Skeletal muscle satellite cell (primary cell): ENCODE results near the gene TIFAB.

Experiments used
- H3K27me3 ChIP-seq: 2 replicates; pipeline ENCODE4 v1.7.0; 2013; ENCODE audit warnings: low read length; ENCODE audit not compliant: control insufficient read depth, insufficient read depth
- H3K36me3 ChIP-seq: 2 replicates; pipeline ENCODE4 v1.7.0; 2013; ENCODE audit warnings: mild to moderate bottlenecking, control low read depth, low read length; ENCODE audit not compliant: insufficient read depth
- H3K4me1 ChIP-seq: 2 replicates; pipeline ENCODE4 v1.7.0; 2013; ENCODE audit warnings: low read length; ENCODE audit not compliant: control insufficient read depth, insufficient read depth
- H3K4me2 ChIP-seq: 2 replicates; pipeline ENCODE4 v1.7.0; 2013; ENCODE audit warnings: mild to moderate bottlenecking, low read length
- H3K4me3 ChIP-seq: 2 replicates; pipeline ENCODE4 v1.7.0; 2013; ENCODE audit warnings: low read length
- H3K9ac ChIP-seq: 2 replicates; pipeline ENCODE4 v1.7.0; 2013; ENCODE audit warnings: mild to moderate bottlenecking, low read depth, low read length, moderate library complexity
- H3K9me3 ChIP-seq: replicated peaks from 2 replicates; pipeline ENCODE4 v1.7.0; 2013; ENCODE audit warnings: mild to moderate bottlenecking, control low read depth, low read length

TIFAB gene

DNA sequence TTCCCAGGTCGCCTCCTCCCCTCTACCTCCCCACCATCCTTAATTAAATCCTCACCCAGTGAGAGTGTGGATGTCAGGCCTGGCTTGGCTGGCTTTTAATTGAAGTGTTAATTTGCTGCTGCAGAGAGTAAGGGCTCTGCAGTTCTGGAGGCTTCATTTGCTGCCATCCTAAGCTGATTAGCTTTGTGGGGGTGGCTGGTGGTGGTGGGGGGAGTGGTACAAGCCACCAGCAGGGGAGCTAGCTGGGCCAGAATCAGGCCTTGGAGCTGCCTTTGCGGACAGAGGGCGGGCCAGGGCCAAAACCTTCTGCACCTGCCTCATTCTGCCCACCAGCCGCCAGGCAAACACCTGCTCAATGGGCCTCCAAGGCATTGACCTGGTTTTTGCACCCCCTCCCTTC lies 26.8 kb upstream of the TIFAB start:
- H3K27me3 ChIP-seq = peaks cover 59% of the 10 kb centered on the region
- no peak overlapping the region for H3K4me2 ChIP-seq
- no peaks in the 10 kb centered on the region for H3K36me3 ChIP-seq
- H3K4me1 ChIP-seq = no peaks in the 10 kb centered on the region
- H3K4me3 ChIP-seq = no peak overlapping the region
- no peak overlapping the region for H3K9ac ChIP-seq
- H3K9me3 ChIP-seq = no peaks in the 10 kb centered on the region

DNA sequence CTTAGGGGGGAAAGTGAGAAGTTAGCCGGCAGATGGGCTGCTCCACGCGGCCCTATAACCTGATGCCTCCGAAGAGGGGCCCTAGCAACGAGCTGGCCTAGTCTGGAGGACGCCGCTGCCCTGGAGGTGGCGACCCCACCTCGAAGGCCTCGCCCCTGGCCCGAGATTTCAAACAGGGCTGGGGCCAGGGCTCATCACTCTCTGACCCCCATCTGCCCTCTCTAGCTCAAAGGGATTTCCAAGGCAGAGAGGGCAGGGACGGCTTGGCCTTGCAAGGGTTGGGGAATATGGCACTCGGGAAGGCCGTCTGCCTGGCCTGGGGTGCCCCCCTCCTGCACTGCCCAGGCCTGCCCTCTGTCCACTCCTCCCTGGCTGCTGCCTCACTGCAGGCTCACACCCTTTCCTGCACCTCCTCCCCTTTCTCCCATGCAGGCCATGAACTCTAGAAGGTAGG lies 25.5 kb upstream of the TIFAB start:
- Histone ChIP-seq H3K9me3 (no peaks in the 10 kb centered on the region), H3K27me3 (peaks cover 65% of the 10 kb centered on the region), H3K9ac (no peak overlapping the region), H3K4me2 (no peak overlapping the region), H3K4me1 (no peaks in the 10 kb centered on the region), H3K4me3 (no peak overlapping the region), H3K36me3 (no peaks in the 10 kb centered on the region)

DNA sequence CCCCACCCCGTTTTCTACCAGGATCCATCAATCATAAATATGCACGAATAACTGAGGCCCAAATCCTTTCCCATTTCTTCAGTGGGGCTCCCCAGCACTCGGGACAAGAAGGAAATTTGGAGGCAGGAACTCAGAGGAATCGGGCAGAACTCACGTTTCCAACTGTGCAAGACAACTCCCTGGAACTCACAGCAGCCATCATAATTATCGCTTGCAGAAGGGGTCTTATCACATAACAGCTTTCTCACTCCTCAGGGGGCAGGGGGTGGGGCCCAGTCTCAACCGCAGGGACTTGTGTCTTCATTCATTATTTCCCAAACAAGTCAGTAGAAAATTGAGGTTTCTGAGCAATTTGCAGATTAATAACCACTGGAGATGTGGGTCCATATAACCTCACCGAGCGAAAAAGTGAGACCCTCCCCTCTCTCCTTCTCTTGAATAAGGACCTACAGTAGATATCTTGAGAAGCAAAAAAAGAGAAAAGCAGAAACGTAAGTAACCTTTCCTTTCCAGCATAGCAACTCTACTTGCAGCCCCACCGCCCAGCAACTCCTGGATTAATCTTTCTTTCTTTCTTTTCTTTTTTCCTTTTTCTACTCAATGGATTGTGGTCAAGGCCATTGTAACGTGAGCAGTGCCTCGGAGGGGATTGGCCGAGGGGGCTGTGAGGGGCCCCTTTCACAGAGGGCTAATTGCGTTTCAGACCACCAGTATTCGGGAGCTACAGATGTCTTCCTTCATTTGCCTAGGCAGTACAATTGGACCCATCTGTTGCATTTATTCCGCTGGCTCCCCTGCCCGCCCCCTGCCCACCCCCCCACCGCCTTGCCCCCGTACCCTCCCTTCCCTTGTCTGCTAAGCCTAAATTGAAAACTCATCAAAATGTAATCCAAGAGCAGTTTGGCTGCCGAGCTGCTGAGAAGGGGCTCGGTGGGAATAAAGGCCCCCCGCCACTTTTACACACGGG lies 24.7 kb upstream of the TIFAB start:
- Histone ChIP-seq H3K27me3 (peaks cover 71% of the 10 kb centered on the region), H3K4me1 (no peaks in the 10 kb centered on the region), H3K4me3 (no peak overlapping the region), H3K9me3 (no peaks in the 10 kb centered on the region), H3K9ac (no peak overlapping the region), H3K4me2 (no peak overlapping the region), H3K36me3 (no peaks in the 10 kb centered on the region)

DNA sequence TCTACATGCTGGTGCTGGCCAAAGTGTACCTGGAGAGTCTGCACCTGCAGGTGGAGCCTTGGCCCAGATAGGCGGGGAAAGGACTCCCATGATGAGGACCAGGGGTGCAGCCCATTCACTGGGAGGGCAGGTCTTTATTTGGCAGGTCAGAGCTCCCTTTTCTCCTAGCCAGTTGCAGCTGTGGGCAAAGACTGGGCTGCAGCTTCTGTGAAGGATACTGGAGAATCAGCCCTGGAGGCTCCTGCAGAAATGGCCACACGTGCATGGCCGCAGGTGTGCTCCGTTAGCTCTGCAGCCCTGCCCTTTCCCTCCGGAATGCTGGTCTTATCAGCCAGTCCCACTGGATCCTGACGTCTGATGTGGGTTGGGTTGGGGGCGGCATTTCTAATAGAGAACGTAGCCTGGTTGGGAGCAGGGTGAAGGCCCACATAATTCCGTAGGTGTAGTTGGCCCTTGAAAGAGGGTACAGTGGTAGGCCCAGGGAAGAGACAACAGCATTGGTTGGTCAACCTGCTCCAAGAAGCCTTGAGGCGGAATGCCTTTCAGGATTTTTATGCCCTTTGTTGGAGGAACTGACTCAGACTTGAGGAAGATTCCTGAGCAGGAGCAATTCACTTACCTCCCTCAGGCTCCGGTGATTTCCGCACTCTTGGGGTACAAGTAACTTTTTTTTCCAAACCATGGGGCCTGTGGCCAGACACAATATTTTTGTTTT lies 22.0 kb upstream of the TIFAB start:
- Histone ChIP-seq H3K4me3 (no peak overlapping the region), H3K9me3 (no peaks in the 10 kb centered on the region), H3K36me3 (no peaks in the 10 kb centered on the region), H3K4me2 (no peak overlapping the region), H3K4me1 (no peaks in the 10 kb centered on the region), H3K9ac (no peak overlapping the region), H3K27me3 (peaks cover 80% of the 10 kb centered on the region)

DNA sequence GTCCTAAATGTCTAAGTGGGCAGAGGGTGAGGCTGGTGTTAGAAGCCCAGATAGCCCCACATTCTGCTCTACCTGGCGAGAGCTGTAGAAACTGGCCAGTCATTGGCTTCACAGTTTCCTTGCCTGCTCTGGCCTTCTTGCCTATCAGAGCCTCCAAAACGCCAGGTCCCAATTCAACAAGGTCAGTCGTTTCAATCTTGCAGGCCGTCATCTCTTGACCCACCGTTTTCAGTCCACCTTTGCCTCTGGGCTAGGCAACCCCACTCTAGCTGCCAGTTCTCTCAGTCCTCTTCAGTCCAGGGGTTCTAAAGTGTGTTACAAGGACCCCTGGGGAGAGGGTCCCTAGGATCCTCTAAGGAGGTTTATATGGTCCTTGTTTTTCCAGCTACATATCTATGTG lies 20.0 kb upstream of the TIFAB start:
- H3K4me2 ChIP-seq = no peak overlapping the region
- H3K9ac ChIP-seq = no peak overlapping the region
- no peak overlapping the region for H3K4me3 ChIP-seq
- peaks cover 81% of the 10 kb centered on the region for H3K27me3 ChIP-seq
- no peaks in the 10 kb centered on the region for H3K36me3 ChIP-seq
- H3K9me3 ChIP-seq = no peaks in the 10 kb centered on the region
- H3K4me1 ChIP-seq = no peaks in the 10 kb centered on the region

DNA sequence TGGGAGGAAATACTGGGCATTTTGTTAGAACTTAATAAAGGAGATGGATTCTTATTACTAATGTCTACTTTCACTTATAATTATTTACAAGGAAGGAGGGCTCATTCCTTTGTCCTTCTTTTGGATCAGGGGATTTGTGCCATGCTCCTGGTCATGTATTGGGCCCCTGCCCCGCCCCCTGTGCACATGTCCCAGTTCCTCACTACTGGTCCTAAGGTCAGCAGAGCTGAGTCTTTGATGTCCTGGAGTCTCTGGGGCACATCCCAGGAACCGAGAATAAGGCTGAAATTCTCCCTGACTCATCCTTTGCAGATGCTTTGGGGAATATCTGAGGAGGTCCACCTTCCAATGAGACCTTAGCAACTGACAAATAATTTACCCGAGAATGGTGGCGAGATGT lies 19.6 kb upstream of the TIFAB start:
- H3K9ac ChIP-seq = no peak overlapping the region
- no peaks in the 10 kb centered on the region for H3K9me3 ChIP-seq
- H3K4me3 ChIP-seq = no peak overlapping the region
- peaks cover 82% of the 10 kb centered on the region for H3K27me3 ChIP-seq
- no peaks in the 10 kb centered on the region for H3K36me3 ChIP-seq
- H3K4me1 ChIP-seq = no peaks in the 10 kb centered on the region
- no peak overlapping the region for H3K4me2 ChIP-seq

DNA sequence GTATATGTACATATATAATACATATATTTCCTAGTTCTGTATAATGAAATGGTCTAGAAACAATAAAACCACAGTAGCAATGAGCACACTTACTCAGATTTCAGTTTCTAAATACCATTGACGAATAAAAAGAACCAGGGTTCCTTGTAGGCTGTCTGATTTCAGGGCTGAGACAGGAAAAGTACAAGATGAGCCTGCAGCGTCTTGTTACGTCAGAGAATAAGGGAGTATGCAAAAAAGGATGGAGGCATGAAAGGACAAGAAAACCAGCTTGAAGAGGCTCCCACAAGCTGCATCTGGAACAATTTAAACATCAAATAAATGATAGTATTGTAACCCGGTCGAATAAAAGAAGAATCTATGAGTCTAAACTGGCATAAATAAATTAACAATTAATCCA lies 17.8 kb upstream of the TIFAB start:
- Histone ChIP-seq H3K36me3 (no peaks in the 10 kb centered on the region), H3K9ac (no peak overlapping the region), H3K4me1 (no peaks in the 10 kb centered on the region), H3K4me2 (no peak overlapping the region), H3K9me3 (no peaks in the 10 kb centered on the region), H3K27me3 (peaks cover 76% of the 10 kb centered on the region), H3K4me3 (no peak overlapping the region)

DNA sequence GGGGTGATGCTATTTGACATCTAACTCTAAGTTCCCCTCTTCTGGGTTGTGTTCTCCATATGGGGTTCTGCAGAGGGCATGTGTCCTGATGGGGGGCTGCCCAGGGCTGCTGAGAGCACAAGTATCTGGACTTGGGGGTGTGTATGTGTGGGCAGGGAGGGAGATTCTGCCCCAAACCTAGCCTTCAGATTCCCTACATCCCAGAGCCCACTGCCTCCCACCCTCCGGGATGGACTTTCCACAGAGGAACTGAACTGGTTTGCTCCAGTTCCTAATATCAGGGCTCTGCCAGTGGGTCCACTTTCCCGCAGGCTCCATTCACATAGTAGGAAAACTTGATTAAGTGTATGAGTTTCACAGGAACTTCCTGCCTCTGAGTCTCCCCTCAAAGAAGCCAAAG lies 16.4 kb upstream of the TIFAB start:
- Histone ChIP-seq H3K9me3 (no peaks in the 10 kb centered on the region), H3K27me3 (peaks cover 72% of the 10 kb centered on the region), H3K9ac (no peak overlapping the region)

DNA sequence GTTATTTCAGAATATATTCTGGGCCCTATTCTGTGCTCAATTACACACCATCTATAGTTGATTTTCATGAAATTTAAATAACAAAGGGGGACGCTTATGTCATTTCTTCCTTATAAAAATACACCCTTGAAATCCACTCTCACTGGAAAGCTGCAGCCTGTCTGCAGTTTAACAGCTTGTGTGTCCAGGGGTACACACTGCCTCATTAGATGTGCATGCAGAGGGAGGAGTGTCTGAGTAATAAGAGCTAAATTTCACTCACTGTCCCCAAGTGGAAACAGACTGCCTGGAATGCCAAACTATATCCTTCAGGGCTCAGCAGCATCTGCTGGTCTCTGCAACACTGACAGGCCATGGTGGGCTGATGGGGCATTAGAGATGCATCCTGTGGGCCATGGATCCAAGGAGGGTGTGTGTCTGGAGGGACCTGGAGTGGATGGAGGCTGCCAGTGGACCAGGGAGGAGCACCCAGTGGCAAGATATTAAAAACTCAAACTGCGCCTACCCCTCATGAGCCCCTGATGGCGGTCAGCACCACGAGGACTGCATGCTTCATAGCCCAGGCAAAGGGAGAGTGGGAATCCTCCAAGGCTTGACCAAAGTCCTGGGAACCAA lies 15.8 kb upstream of the TIFAB start:
- H3K9ac ChIP-seq = no peak overlapping the region
- no peak overlapping the region for H3K4me2 ChIP-seq
- no peaks in the 10 kb centered on the region for H3K4me1 ChIP-seq
- H3K36me3 ChIP-seq = no peaks in the 10 kb centered on the region
- no peak overlapping the region for H3K4me3 ChIP-seq
- H3K9me3 ChIP-seq = no peaks in the 10 kb centered on the region
- peaks cover 71% of the 10 kb centered on the region for H3K27me3 ChIP-seq

More for the DNA sequence above, 16.4 kb upstream of the TIFAB start:
- Histone ChIP-seq H3K36me3 (no peaks in the 10 kb centered on the region), H3K4me2 (no peak overlapping the region), H3K4me1 (no peaks in the 10 kb centered on the region), H3K4me3 (no peak overlapping the region)

DNA sequence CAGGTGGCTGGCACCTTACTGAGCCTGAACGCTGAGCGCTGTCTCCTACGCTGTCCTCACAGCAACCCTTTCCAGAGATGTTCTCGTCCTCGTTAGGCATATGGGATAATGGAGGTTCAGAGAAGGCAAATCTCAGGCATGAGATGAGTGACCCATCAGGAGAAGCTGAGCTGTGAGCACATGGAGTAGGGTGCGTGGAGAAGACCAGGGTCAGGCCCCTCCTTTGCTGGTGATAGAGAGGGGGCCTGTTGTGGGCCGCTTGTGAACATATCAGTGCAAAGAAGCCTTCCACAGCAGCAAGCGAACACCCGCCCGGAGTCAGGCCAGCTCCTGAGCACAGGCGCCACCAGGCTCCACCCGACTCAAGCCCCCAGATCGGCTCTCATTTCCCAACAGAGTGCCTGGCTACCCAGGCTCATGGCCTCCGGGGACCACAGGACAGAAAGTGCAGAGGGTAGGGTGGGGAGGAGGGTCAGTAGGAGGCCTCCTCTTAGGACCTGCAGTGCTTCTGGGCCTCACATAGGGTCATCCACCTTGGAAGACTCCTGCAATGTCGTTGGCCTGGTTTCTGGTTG lies 15.0 kb upstream of the TIFAB start:
- Histone ChIP-seq H3K4me3 (no peak overlapping the region), H3K4me1 (no peaks in the 10 kb centered on the region), H3K9me3 (no peaks in the 10 kb centered on the region), H3K36me3 (no peaks in the 10 kb centered on the region), H3K9ac (no peak overlapping the region), H3K4me2 (no peak overlapping the region), H3K27me3 (peaks cover 69% of the 10 kb centered on the region)
